HepG2 (cell line): ENCODE data around the gene MAP1LC3A. TPM values are rescaled to one million over a fixed set of nuclear protein-coding genes. Genes with fewer than 3 reads are reported as not detected.

Experiments
- ARID4A ChIP-seq: sonication (generic); formaldehyde crosslinking; IDR thresholded peaks from 2 replicates; pipeline ENCODE4 v1.5.0; 2020; ENCODE audit warnings: mild to moderate bottlenecking, missing genetic modification reagents, borderline replicate concordance
- RAD21 ChIP-seq: fragments of 450-650 bp; formaldehyde crosslinking; IDR thresholded peaks from 2 replicates; pipeline ENCODE4 v1.5.0; 2020; ENCODE audit warnings: mild to moderate bottlenecking
- SP4 ChIP-seq: sonication (generic); formaldehyde crosslinking; IDR thresholded peaks from 2 replicates; pipeline ENCODE4 v1.8.1; 2023; ENCODE audit warnings: mild to moderate bottlenecking, missing genetic modification reagents
- SP5 ChIP-seq: IDR thresholded peaks from 2 replicates; pipeline ENCODE4 v1.6.1; 2016; ENCODE audit warnings: low read depth, borderline replicate concordance
- THAP7 ChIP-seq: sonication (generic); formaldehyde crosslinking; IDR thresholded peaks from 2 replicates; pipeline ENCODE4 v1.8.1; 2023; ENCODE audit warnings: mild to moderate bottlenecking, missing genetic modification reagents
- UBTF ChIP-seq: sonication (generic); formaldehyde crosslinking; IDR thresholded peaks from 2 replicates; pipeline ENCODE4 v1.4.0; 2020; ENCODE audit warnings: mild to moderate bottlenecking, missing genetic modification reagents
- ZNF570 ChIP-seq: sonication (generic); formaldehyde crosslinking; IDR thresholded peaks from 2 replicates; pipeline ENCODE4 v1.4.0; 2020; ENCODE audit warnings: mild to moderate bottlenecking, missing genetic modification reagents, borderline replicate concordance
- ZNF674 ChIP-seq: sonication (generic); formaldehyde crosslinking; IDR thresholded peaks from 2 replicates; pipeline ENCODE4 v1.5.0; 2020; ENCODE audit warnings: low read depth, mild to moderate bottlenecking, missing genetic modification reagents
- ZNF724P ChIP-seq: sonication (generic); formaldehyde crosslinking; IDR thresholded peaks from 2 replicates; pipeline ENCODE4 v1.8.0; 2022; ENCODE audit warnings: missing genetic modification reagents, borderline replicate concordance
- ZNF773 ChIP-seq: sonication (generic); formaldehyde crosslinking; IDR thresholded peaks from 2 replicates; pipeline ENCODE4 v1.4.0; 2020; ENCODE audit warnings: missing genetic modification reagents, borderline replicate concordance
- ZNF788 ChIP-seq: sonication (generic); formaldehyde crosslinking; IDR thresholded peaks from 2 replicates; pipeline ENCODE4 v1.5.0; 2020; ENCODE audit warnings: mild to moderate bottlenecking, missing genetic modification reagents, borderline replicate concordance
- polyA plus RNA-seq, 8 experiments: library from polyadenylated mRNA; depleted of rRNA in 3 of 8; stranded (reverse) in 7 of 8; unstranded in 1 of 8; fragments of >200 nt; fragmentation: Illumina TruSeq in 4 of 8; extraction: Trizol in 4 of 8; gene quantifications; 2 replicates each; pipeline versions ENCODE4 v1.2.1 to v1.2.3, GENCODE V29; 2011 to 2016; ENCODE audit warnings: low read depth in 4 of 8, missing spikeins in 1 of 8, mixed read lengths in 1 of 8; ENCODE audit not compliant: insufficient read depth in 1 of 8
- total RNA-seq, 5 experiments: library from RNA; depleted of rRNA; stranded (reverse); fragments of >200 nt; fragmentation: Illumina TruSeq; extraction: Trizol; gene quantifications; 2 replicates each; pipeline ENCODE4 v1.2.3, GENCODE V29; 2016; ENCODE audit warnings: low read depth in 1 of 5
- TF ChIP-seq, protein P1 (sequence below): sonication (generic); formaldehyde crosslinking; IDR thresholded peaks from 2 replicates; pipeline ENCODE4 v1.4.0; 2020; ENCODE audit warnings: missing genetic modification reagents
- TF ChIP-seq, protein P2 (sequence below): sonication (generic); formaldehyde crosslinking; IDR thresholded peaks from 2 replicates; pipeline ENCODE4 v1.4.0; 2020; ENCODE audit warnings: low read depth, mild to moderate bottlenecking, missing genetic modification reagents

Gene MAP1LC3A
- total and polyA plus RNA-seq, 2 of the 13 experiments (the other 11 are each of a cell fraction or from before 2014, with no cell fraction given) = not detected

GRCh38 chr20:34522969-34523871 lies 35.3 kb upstream of the MAP1LC3A start (continued):
- TF ChIP-seq THAP7 (CRISPR knock-in tag) (peak; percentile 78; the same call in 1 of the 2 replicates), SP5 (CRISPR knock-in tag) (no peak), SP4 (CRISPR knock-in tag) (peak; percentile 63; the same call in 1 of the 2 replicates), ARID4A (peak; percentile 35; the same call in 1 of the 2 replicates), ZNF724P (no peak), ZNF788 (no peak), UBTF (CRISPR knock-in tag) (no peak; the same call in 1 of the 2 replicates), ZNF773 (CRISPR knock-in tag) (no peak), ZNF674 (CRISPR knock-in tag) (no peak), ZNF570 (CRISPR knock-in tag) (no peak), RAD21 (CRISPR knock-in tag) (peak; percentile 97)
- TF ChIP-seq, protein P1, sequence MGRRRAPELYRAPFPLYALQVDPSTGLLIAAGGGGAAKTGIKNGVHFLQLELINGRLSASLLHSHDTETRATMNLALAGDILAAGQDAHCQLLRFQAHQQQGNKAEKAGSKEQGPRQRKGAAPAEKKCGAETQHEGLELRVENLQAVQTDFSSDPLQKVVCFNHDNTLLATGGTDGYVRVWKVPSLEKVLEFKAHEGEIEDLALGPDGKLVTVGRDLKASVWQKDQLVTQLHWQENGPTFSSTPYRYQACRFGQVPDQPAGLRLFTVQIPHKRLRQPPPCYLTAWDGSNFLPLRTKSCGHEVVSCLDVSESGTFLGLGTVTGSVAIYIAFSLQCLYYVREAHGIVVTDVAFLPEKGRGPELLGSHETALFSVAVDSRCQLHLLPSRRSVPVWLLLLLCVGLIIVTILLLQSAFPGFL (CRISPR knock-in tag) = no peak
- TF ChIP-seq, protein P2, sequence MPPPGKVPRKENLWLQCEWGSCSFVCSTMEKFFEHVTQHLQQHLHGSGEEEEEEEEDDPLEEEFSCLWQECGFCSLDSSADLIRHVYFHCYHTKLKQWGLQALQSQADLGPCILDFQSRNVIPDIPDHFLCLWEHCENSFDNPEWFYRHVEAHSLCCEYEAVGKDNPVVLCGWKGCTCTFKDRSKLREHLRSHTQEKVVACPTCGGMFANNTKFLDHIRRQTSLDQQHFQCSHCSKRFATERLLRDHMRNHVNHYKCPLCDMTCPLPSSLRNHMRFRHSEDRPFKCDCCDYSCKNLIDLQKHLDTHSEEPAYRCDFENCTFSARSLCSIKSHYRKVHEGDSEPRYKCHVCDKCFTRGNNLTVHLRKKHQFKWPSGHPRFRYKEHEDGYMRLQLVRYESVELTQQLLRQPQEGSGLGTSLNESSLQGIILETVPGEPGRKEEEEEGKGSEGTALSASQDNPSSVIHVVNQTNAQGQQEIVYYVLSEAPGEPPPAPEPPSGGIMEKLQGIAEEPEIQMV (CRISPR knock-in tag) = 0 out of 2 replicates have a peak, but pooled peaks have one; percentile 47
